GM18858 (cell line): Measurements from ENCODE around the gene CHCHD6.

ENCODE experiments used
- ATAC-seq: cut with Tn5 transposase; IDR thresholded peaks from one replicate; pipeline ENCODE4 v1.9.1; 2021; ENCODE audit not compliant: unreplicated experiment

Gene CHCHD6, protein sequence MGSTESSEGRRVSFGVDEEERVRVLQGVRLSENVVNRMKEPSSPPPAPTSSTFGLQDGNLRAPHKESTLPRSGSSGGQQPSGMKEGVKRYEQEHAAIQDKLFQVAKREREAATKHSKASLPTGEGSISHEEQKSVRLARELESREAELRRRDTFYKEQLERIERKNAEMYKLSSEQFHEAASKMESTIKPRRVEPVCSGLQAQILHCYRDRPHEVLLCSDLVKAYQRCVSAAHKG

DNA sequence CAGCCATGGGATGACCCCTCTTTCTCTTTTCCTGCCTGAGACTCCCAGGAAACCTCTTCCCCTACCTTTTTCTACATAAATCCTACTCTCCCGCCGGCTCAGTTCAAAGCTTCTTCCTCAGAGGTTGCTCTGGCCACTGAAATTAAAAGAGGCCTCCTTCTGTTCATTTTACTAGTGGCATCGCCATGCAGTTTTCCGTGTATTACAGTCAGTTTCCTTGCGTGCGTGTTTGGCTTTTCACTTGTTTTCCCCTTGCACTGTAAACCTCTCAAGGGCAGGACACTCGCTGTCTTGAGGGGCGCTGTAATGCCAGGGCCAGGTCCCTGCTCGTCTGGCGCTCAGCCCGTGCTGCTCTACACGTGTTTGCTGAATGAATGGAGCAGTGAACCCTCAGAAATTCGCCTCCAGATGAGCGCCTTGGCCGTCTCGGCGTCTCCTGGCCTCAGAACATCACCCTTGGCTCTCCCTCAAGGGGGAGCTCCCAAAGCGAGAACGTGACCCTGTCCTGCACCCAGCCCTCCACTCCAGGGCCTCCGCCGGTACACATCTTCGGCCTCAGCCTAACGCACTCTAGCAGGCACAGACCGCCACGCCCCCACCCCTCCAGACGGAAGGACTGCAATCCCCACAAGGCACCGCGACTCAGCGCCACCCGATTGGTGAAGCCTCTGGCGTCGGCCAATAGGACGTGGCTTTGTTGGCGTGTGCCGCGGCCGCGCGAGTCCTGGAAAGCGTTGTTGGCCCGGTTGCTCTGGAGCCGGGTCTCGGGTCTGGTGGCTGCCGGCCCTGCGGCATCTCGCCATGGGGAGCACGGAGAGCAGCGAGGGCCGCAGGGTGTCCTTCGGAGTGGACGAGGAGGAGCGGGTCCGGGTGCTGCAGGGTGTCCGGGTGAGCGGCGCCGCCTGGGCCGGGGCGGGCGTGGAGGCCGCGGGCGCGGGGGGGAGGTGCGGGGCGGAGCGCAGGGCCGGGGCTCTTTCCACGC lies at the start of gene CHCHD6:
CHCHD6 (plus strand) TSS at position 729 of the 982 bp plus-strand sequence; CDS start at position 802, 73 bp downstream.
- peak; percentile 94 for ATAC-seq

DNA sequence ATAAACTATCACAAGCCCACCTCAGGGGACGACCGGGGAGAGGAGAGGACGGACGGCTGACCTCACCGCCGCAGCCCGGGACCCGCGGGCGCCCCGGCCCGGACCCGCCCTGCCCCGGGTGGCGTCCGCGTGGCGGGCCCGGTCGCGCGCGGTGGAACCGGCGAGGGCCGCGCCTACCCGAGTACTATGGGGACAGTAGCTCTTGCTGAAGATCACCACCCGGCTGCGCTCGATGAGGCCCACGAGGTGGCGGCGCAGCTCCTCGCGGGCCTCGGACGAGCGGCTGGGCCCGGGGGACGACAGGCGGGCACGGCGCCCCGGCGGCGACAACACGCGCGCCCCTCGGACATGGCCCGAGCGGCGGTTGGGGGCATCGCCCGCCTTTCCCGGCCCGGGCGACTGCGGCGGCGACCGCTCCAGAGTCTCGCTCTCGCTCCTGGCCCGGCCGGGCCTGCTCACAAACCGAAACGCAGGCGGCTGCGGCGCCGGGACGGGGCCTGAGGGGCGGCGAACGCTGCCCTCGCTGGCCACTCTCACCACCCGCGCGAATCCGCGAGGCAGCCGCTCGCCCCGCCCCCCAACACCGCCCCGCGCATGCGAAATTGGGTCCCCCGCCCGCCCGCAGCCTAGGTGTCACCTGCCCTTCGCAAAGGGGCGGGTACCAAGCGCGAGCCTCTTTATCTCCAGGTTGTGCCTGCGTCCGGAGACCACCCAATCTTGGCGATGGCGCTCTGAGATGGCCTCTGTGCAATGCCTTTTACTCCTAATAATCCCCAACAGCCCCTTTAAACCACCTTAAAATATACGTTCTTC lies 49.3 kb upstream of the CHCHD6 start, which contains the start of gene TXNRD3:
TXNRD3 (minus strand) TSS at position 554 of the 813 bp plus-strand sequence.
- ATAC-seq: no peak

DNA sequence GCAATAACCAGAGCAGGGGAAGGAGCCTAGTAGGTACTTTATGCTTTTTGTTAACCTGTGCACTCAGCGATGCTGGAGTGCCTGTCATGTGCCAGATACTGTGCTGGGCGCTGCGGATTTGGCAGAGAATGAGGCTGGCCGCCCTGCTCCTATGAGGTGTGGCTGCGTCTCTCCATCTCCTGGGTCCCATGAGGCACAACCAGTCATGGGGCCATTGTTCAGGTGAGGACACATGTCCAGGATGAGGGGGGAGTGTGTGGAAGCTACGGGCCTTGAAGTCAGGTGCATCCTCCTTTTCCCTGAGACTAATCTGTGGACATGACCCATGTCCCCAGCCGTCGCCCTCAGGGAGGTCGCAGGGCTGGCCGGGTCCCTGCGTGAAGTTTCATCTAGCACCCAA lies 48.2 kb upstream of the CHCHD6 start:
- no peak for ATAC-seq

DNA sequence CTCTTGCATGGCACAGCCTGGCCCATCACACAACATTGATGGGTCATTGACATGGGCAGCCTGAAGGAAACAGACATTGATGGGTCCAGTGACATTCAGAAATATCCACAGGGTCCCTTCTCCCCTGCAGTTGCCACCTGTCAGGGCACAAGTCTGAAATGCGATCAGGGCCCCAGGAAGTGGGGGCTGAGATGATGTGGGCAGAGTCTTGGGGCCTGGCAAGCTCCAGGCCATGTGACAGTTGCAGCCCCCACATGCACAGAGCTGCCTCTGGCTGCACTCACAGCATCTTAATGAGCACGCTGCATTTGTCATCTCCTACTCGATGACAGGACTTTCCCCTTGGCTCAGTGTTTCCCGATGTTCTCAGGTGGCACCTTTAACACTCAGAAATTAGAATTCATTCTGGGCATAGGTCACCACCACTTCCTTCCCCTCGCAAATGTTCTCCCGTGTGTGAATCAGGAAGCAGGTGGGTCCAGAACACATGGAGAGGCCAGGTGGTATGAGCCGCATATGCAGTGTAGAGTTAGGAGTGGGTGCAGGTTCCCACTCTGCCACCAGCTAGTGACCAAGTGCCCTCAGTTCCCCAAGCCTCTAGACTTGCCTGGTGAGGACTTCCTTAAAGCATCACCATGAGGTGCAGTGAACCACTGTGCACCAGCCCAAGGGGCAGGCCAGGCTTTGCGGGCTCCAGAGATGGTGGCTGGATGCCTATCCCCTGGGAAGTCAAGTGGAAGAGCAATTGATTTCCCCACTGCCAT lies 47.5 kb upstream of the CHCHD6 start:
- ATAC-seq: no peak

DNA sequence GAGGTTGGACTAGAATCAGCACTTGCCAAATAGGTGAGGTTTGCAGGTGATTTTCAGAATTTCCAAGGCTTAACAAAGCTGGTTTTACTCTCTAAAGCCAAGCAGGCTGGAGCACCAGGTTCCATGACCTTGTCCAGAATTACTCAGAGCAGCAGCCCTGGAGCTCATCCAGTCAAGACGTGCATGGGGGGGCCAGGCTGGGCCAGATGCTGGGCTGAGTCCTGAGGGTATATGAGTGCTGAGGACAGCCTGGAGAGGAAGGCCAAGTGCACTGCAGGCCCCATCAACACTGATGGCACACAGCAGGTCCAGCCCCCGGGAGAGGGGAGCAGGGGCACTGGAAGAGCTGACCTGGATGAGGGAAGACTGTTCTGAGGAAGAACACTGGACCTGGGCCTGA lies 46.1 kb upstream of the CHCHD6 start:
- ATAC-seq: no peak

DNA sequence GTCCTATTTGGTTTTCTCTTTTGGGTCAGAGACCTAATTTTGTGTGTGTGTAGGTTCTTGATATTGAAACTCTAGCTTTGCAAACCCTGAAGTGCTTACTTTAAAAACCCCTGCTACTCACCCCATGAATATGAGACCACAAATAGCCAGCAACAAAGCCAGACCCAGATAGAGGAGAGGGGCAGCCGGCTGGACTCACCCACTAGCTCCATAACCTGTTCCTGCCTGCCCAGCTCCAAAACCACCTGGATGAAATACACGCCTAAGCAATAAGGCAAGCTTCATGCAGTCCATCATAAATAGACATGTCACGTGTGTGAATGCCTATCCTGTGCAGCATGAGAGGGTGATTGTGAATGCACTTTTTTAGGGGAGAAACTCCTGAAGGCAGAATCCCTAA lies 45.5 kb upstream of the CHCHD6 start:
- ATAC-seq: no peak

DNA sequence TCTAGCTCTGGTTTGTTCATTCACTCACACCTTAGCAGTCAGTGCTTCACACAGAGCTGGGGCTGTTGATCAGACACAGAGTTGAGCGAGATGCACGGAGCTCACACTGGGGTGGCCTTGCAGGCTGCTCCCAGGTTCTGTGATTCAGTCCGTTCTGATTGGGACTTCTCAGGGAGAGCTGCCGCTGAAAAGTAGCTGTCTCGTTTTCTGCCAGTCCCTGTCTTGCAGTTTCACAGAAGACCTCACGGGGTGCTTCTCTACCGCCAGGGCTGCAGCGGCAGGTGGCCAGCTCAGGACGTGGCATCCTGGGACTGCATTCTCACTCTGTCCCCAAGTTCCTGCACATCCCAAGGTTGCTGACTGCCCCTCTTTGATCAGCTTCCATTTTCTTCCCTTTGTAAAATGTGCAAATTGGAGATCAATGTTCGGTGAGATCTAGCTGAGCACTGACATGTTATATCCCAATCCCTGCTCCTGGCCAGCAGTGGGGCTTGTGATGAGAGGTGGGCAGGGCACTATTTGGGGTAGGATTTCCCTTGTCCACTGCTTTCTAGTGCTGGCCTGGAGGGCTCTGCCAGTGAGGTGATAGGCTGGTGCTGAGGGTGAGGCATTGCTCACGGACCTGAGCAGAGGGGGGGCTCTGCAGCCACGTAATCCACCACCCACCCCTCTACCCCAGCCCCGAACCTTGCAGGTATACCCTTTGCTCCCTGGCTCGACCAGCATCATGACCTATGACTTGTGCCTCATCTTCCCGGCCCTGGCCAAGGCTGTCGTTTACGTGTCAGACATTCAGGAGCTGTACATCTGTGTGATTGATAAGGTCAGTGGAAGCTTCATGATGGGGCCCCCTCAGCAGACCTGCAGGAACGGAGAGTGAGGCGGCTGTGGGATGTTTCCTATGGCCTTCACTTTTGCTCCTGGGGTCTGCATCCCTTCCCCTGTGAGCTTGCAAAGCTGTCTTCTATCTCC lies 43.8 kb upstream of the CHCHD6 start:
- ATAC-seq: no peak

DNA sequence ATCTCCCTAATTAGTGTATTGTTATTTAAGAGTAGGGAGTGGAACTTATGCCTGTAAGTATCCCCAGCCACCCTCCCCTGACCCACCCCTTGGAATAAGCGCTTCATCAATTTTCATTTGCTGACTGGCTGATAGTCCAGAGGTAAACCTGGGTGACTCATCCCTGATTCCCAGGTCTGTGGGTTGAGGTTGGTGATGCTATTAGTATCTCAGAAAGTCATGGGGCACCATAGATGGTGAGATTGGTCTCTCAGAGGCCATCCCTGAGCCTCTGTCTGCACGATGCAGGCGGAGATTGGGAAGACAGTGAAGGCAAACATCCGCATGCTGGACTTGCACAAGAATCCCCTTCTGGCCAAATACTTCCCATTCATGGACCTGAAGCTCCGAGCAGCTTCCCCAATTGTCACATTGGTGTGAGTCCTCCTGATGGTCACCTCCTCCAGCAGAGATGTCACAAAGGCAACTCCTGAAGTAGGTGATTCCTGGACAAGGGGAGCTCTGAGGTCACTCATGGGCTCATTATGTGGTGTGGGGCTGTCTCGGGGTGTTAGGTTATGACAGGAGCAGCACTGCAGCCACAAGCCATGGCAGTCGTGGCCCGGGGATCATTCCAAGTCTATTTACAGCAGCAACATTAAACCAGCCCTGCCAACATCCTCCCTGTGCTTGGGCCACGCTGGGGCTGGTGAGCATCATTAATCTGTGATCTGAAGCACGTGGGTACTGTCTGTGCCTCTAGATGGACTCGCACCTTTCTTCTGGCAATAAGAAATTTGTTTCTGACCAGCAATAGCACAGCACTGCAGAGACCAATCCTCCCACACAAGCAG lies 42.3 kb upstream of the CHCHD6 start:
- ATAC-seq: no peak

DNA sequence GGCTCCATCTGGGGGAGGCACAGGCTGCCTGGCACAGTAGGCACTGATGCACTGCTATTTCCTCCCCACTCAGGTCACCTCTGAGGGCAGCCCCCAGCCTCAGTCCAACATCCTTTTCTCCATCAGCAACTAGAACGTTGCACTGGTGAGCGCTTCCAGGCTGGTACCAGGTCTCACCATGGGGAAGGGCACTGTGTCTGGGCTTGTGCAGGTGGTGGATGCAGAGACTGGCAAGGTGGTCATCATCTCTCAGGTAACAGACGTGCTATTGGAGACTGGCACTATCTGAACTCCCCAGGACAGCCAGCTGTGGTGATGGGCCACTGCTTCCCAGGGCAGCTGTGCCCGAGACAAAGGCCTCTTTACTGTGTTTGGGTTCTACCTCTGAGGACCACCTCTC lies 40.8 kb upstream of the CHCHD6 start:
- ATAC-seq: no peak

DNA sequence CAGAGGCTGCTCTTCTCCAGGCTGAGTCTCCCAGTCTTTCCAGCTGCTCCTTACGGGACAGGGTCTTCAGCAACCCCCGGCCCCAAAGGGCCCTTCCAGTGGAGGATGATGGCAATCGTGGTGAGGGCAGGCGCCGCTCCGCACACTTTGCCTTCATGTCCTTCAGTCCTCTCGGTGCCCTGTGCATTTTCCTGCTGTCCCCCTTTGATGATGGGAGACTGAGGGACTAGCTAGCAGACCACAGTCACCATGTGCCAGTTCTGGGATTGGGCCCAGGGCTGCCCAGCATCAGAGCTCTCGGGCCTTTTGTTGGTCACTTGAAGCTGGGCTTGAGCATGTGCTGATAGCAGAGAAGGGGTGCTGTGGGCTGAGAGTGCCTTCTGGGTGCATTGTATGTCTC lies 40.3 kb upstream of the CHCHD6 start:
- no peak for ATAC-seq

DNA sequence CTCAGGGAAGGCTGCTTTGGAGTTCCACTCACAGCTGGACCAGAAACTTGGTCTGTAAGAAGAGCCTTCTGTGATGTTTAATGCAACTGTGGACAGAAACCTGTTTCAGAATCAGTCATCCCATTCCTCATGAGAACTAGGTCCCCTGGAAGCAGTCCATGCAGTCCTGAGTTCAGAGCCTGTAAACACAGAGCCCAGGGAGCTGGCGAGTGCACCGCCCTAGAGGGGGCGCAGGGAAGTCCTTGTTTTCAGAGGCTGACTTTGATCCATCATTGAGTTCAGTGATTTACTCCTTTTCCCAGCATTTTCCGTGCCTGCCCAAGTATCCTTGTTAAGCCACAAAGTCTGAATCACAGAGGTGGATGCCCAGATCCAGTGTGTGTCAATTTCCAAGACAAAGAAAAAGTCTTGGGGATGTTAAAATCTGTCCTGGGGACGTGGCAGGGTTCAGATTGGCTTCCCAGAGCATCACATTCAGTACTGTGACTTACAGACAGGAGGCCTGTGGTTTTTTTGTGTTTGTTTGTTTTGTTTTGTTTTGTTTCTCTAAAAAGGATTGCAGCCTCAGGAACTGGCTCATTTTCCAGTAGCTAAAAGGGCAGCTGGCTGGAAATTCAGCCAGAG lies 39.3 kb upstream of the CHCHD6 start:
- ATAC-seq: no peak

DNA sequence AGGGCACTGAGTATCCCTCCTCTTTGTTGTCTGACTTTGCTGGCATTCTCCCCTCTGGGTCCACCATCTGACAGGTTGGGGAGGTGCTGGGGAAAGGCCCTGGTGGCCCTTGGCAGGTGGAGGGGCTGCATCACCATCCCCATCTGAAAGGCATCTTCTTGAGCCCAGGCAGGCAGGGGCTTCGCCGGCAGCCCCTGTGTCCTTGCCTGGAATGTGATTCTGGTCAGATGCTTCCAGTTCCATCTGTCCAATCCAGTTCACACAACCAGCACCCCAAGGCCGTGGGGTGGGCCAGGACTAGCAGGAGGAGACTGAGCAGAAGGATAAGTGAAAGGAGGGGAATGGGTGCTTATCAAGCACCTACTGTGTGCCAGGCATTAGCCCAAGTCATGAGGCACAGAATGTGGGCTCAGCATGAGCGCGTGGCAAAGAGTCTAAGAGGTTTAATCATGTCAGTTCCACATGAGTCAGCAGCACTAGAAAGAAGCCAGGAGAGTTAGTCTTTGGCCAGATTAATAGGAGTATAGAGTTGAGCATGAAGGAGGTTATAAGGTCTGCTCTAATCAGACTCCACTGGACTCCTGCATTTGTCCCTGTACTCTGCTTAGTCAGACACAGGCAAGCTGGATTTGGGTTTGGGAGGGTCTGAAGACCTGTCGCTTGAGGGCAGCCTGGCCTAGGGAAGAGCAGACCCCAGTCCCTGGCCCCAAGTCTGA lies 38.7 kb upstream of the CHCHD6 start:
- ATAC-seq: no peak

DNA sequence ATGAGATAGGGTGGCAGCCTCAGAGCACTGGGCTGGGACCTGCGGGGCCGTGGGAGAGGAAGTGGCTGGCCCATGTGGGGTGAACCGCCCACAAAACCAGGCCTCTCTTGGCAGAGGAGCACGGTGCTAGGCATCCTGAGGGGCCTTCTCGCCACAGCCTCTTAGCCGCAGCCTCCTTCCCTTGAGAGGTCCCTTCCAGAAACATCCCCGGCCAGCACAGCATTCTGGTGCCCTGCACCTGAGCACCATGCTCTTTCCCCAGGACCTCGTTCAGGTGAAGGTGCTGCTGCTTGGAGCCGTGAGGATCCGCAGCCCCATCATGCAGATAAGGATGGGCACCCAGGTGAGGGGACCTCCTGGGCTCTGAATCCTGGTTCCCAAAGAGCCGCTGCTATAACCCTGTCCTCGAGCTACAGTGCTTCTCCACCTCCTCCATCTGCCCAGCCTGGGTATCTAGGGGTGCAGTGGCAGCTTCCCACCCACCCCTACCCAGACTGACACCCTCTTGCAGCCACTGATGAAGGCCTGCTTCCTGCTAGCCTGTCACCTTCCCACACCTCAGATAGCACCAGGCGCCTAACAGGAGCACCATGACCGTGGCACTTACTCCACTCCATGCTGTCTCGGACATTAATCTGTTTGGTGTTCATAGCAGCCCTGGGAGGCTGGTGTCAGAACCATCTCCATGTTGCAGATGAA lies 37.9 kb upstream of the CHCHD6 start:
- no peak for ATAC-seq

DNA sequence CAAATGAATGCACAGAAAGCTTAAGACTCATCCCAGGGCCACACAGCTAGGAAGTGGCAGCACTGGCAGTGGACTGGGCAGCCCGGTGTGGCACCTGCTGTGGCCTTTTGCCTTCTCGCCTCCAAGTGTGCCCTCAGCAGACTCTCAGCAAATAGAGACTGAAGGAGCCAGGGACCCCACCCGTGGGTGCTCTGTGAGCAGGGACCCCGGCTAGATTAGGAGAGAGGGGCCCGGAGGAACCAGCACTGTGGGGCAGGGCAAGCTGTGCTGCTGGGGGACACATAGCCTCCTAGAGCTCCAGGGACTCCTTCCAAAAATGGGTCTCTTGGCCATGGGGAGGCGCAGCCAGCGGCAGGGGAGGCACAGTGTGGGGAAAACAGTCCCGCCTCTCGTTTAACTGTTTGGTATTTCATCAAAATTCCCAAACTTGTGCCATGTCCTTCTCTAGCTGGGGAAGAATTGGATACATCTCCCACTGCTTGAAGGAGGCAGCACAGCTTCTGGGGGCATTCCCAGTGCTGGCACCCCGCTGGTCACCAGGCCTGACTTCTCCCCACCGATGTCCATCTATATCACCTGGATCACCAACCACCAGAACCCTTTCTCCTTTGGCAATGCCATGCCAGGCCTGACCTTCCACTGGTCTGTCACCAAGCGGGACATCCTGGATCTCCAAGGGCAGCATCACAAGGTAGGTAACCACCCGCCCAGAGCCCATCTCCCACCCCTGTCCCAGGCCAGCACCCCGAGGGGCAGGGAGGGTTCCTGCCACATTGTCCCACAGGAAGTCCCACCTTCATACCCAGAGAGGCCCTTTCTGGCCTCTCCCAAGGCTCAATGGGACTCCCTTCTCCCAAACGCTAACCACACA lies 37.1 kb upstream of the CHCHD6 start:
- ATAC-seq: no peak

DNA sequence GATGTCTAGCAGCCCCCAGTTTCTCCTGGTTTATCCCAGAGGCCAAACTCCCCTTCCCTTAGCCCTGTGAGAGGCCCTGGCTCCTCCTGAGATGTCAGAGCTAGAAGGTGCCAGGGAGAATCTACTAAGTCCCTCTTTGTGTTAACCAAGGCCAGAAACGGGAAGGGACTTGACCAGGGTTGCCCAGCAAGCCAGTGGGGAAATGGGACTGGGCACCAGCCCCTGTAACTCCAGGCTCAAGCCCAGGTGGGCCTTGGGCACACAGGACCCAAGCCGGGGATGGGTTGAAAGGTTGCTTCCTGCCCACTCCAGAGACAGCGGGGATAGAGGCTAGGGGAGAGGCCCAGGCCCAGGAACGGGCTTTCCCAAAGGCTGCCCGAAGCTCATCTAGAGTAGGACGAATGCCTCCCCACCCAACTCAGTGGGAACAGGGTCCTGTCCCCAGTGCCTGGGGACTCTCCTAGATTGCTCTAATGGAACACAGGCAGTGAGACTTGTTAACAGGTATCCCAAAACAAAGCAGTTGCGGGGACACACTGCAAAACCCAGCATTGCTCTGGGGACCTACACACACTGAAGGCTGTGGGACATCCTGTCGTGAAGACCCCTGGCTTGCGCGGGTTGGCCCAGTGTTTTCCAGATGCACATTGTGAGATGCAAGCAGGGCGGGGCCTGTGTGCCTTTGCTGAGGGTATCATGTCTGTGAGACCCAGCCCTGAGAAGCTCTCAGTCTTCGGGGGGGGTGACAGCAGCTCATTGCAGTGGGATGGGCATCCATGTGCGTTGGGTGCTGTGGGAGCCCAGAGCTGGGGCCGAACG lies 36.2 kb upstream of the CHCHD6 start:
- ATAC-seq: no peak
